OCI-M1 (cell line): ENCODE measurements around the gene UBE2E2.

ENCODE experiments used
- DNase-seq: peaks from one replicate; lab custom pipeline; 2025; lab: John Stamatoyannopoulos, UW

The UBE2E2 gene

DNA sequence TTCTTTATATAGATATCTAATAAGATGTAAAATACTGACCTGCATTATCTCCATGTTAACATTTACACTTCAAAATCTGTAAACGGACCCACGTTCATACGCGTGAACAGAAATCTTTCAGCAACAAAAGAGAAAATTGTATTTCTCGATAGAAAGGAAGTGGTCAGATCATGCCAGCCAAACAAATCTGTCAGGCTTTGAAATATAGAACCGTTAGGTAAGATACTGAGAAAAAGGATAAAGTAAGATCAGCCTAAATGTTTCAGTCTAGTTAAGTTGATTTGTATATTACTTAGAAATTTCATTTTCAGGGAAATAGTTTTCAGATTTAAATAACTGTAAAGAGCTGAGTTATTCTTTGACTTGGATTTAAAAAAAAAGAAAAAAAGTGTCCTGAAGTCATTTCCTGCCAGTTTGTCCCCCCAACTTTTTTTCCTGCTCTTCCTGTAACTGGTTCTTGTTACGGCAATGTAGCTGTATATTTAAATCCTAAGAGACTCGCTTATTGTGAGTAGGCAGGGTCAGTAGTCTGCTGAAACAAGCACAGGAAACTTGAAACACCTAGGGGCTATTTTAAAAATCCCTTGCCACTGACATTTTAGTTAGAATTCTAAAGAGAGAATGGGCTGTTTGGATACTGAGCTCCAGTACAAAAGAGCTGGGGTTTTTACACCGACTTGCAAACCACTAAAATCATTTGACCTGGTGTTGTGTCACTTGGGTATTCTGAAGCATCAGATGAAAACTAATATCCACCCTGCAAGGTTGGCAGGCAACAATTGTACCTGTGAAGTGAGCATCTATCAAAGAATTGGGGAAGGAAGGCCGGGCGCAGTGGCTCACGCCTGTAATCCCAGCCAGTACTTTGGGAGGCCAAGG lies 237.5 kb downstream of the UBE2E2 start:
- DNase-seq, result no peak

DNA sequence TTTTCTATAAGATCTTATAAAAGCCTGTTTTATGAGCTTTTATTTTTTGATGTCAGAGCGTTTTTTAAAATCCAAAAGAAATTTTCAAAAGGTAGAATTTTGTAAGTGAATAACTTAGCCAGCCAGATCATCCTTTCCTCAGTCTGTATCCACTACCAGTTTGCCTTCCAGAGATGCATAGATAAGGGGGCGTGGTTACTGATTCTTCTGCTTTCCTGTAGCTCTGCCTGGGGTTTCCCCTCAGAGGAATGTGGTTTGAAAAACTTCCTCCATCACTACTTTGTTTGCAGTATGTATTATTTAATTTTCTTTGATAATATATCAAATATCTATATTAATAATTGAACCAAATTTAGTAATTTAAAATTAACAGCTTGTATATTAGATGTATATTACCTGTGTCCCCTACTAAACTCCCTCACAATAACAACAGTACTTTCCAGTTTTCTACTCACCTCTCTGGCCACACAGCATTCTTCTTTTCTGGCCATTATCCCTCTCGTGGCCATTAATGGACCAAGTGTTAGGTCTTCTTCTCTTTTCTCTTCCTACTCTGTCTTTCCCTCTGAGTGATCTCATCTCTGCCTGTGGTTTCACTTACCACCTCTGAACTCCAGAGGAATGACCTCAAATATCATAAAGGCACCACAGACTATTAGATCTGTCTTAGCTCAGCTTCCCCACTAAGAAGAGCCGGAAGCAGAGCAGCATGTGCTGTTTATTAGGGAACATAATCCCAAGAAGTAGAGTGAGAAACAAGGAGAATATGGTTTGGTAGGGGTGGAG lies 239.7 kb downstream of the UBE2E2 start:
- DNase-seq, result peak; percentile 66

DNA sequence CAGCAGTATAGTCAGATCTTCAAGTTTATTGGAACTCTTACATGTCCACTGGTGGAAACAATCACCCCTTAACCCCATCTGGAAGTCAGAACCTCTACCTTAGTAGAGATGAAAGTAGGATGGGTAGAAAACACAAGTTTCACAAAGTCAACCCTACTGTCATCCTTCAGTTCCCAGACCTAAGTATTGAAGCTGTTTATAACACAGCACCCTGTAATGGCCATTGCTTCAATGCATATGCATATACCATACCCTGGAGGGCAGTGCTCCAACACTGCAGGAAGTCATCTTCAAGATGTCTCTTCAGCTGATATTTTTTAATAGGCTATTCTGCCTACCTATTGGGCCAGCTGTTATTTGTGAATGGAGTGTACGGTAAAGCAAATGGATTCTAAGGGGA lies 241.3 kb downstream of the UBE2E2 start:
- no peak for DNase-seq

DNA sequence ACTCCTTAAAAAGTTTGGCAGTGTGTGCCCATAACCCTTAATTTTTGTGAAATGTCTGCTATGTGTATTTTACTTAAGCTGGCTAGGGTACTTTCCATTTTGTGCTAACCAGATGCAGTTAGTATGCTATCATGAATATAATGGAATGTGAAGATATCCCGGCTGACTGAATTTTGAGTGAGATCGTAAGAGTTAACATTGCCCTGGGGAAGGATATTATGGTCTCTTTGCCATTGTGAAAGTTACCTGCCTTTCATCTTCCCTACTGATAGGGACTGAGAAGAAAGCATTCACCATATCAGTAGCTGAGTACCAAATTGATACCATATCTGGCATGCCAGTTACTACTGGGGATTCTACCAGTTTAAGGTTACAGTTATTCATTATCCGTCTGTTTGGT lies 243.2 kb downstream of the UBE2E2 start:
- DNase-seq, result no peak

DNA sequence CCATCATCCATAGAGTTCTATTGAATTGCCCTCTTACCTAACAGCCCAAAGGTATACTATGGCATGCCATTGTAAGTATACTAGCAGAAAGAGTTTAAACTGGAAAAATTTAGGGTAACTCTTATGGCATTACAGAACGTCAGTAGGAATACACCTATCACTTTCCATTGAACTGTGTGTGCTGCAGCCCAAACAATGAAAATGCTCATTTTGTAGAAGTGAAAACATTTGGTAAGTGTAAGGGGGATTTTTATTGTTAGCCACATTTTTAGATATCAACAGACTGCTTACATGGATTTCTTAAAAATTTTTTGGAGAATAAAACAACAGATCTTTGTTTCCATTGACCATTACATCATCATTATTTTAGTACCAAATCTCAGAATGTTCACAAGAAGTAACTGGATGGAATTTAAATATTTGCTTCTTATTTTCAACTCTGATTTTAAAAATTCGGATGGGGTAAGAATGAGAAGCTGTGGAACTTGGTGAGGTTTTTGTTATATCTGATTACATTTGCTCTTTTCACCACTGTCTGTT lies 245.9 kb downstream of the UBE2E2 start:
- no peak for DNase-seq

DNA sequence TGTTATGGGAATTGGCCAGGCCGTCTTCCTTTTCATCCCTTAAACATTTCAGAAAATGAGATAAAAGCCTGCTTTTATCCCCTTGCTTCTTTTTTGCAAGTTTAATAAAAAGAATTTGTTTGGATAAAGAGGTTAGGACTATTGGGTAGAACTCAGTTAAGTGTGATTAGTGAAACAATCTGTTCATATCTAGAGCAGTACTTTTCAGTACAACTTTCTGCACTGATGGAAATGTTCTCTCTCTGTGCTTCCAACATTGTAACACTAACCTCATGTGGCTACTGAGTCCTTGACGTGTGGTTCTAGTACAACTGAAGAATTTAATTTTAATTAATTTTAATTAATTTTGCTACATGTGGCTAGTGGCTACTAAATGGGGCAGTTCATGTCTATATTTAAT lies 246.9 kb downstream of the UBE2E2 start:
- no peak for DNase-seq

DNA sequence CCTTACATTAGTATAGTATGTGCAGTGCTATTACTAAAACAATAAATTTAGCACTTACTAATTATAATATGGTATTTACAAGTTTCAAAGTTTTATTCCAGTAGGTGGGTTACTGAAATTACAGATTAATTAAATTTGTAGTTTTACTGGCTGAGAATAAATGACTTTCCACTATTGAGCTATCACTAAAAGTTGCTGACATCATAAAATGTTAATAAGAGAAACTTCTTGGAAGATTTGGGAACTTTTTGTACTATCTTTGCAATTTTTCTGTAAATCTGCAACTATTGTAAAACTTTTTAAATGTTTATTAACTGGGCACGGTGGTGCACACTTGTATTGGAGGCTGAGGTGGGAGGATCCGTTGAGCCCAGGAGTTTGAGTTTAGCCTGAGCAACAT lies 247.7 kb downstream of the UBE2E2 start:
- DNase-seq, result no peak

DNA sequence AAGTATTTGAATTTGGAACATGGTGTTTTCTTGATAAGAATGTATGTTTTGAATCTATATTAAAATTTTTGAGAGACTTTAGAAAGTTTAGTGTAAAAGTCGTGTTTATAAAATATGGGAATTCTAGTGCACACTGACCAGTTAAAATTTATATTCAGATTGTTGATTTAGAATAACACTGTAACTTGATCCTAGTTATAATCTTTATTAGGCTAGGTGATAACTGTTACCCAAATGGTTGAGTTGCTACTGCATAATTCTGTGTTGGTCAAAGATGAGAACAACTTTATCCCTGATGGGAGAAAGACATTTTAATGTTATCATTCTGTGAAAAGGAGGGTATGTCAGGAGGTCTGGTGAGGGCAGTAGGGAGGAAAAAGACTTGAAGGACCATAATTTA lies 249.3 kb downstream of the UBE2E2 start:
- no peak for DNase-seq

DNA sequence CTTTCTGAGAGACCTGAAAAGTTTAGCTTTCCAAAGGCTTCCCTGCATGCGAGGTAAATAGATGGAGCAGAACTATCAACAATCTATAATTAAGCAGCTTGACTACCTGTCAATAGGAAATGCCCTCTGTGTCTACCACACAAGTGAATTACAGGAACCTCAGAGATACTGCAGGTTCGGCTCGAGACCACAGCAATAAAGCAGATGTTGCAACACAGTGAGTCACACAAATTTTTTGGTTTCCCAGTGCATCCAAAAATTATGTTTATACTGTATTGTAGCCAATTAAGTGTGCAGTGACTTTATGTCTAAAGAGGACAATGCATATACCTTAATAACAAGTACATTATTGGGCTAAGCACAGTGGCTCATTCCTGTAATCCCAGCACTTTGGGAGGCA lies 252.0 kb downstream of the UBE2E2 start:
- DNase-seq, result peak; percentile 1

DNA sequence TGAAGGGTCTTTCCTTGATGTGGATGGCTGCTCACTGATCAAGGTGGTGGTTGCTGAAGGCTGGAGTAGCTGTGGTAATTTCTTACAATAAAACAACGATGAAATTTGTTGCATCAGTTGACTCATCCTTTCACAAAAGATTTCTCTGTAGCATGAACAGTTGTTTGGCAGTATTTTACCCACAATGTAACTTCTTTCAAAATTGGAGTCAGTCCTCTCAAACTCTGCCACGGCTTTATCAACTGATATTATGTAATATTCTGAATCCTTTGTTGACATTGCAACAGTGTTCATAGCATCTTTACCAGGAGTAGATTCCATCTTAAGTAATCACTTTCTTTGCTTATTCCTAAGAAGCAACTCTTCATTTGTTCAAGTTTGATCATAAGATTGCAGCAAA lies 252.6 kb downstream of the UBE2E2 start:
- no peak for DNase-seq

DNA sequence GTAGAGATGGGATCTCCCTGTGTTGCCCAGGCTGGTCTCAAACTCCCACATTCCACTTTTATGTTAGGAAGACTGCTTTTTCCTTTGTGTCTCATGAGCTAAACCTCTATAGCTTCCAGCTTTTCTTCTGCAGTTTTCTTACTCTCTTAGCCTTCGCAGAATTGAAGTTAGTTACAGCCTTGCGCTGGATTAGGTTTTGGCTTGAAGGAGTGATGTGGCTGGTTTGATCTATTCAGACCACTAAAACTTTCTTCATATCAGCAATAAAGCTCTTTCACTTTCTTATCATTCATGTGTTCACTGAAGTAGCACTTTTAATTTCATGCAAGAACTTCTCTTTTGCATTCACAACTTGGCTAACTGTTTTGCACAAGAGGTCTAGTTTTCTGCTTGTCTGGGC lies 254.6 kb downstream of the UBE2E2 start:
- DNase-seq, result no peak

DNA sequence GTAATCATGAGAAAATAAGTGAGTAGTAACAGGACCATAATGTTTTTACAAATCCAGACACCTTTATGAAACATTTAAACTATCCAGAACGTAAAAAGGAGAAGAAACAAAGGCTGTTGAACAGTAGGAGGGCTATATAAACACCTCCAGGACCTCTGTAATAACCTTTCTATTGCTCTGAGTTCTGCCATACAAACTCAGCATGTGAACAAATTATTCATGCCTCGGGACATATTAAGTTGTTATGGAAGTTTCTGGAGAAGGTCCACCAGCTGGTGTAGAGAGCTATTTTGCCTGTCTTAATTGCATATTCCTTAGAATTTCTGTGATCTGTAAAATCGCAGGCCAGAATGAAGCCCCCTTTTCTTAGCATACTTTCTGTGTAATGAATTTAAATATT lies 256.3 kb downstream of the UBE2E2 start:
- no peak for DNase-seq

DNA sequence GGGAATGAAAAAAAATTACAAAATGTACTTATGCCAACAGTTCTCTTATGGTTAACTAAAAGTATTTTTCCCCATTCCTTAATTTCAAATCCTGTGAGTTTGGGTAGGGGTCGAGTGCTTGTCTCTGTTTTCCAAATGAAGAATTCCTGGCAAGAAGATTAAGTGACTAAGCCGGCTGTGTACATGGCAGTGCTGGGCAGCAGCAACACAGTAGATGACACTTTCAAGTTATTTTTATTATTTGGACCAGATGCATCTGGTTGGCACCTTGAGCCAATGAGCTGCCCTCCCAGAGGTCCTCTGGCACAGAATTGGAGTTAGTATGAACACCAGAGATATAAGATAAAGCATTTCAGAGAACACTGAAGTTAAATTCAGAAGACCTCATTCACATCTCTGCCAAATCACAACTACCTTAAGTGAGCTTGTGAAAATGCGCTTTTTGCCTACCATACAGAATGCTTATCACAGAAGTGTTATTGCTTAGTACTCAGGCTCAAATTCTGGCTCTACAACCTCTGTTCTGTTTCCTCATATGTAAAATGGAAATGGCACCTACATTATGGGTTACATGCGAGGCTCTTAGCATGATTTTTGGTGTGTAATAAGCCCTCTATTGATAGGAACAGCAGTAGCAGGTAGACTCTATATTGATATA lies 256.9 kb downstream of the UBE2E2 start:
- DNase-seq, result no peak

DNA sequence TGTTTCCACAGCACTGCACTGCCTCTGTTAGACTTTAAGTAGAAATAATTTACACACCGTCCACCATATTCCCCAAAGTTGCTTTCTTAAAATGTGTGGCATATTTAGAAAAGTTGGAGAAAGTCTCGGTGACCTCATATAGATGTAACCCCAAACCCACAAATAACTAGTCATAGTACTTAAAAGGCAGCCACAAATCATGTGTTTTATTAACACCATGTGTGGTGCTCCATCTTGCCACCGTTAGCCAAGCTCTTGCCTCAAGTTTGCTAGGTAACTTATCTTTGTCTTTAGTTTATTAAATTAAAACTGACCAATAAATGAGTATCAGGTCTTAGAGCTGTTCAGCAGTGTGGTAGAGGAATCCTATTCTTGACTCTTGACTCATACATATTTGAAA lies 257.9 kb downstream of the UBE2E2 start:
- DNase-seq, result no peak

DNA sequence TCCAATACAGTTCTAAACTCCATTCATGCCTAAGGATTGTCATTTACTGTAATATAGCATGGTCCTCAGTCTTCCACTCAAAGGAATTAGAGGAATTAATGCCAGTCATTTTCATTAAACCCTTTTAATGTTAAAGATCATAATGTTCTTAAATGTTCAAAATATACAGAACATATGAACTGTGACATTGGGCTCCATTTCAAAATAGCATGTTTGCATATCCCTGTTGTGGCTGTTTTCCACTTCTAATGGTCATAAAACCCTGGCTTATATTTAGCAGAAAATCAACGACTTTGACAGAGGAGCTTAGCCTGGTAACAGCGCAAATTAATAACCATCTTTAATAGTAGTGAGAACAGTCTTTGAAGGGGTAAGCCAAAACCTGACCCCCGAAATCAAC lies 260.7 kb downstream of the UBE2E2 start:
- DNase-seq, result no peak

DNA sequence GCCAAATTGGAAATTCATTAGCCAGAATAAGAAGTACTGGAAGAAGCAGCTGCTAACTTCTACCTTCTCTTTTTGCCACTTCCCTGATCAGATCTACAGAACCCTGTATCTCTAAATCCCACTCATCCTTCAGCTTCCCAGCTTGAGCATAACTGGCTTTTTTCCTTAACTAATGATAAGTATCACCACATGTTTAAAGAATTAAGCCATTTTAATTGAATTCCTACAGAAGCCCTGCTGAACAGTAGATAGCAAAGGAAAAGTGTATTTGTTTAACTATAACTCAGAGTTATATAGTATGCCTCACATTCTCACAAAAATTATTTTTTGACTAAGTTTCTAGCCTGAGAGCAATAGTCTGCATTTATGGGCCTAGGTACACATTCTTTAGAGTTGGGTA lies 262.4 kb downstream of the UBE2E2 start:
- DNase-seq, result no peak

DNA sequence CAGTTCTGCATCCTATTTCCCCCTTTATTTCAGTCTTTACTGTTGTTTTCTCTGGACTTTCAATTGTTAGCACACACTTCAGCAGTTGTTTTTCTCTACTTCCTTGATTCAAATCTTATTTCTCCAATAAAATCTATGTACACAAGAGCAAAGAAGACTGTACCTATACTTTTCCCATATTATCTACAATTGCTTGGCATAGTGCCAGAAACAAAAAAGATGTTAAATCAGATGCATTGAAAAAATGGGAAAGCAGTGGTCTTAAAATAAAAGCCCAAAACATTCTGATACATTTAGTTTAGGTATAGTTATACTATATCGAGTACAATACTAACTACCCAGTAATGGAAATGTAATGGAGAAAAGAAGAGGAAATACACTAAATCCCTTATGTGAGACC lies 265.1 kb downstream of the UBE2E2 start:
- no peak for DNase-seq

DNA sequence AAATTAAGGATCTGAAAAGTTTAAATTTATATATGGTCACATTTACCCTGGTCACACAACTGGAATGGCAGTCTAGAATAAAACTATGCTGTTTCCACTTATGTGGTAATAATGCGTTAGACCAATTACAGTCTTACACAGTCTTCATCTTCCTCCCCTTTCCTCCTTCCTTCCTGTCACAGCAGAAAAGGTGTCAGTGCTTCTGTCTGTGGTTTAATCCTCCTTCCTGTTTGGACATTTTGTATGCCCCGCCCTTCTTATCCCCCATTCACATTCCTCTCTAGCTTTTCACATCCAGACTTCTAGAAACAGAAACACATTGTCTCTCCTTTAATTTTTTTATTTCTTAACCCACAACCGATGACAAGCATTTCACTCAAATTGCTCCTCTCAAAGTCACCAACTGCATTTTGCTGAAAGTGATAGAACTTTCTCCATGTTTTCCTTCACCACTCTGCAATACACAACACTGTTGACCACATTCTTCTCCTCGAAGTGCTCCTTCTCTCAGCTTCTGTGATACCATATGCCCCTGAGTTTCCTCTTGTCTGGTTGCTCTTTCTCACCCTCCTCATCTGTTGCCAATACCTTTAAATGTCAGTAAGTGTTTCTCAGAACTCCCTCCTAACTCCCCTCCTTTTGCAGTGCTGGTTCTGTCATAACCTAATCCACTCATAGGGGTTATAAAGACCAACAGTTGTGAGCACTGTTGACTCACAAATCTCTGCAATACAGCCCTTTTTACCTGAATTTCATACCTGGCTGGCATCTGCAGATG lies 271.6 kb downstream of the UBE2E2 start:
- no peak for DNase-seq

DNA sequence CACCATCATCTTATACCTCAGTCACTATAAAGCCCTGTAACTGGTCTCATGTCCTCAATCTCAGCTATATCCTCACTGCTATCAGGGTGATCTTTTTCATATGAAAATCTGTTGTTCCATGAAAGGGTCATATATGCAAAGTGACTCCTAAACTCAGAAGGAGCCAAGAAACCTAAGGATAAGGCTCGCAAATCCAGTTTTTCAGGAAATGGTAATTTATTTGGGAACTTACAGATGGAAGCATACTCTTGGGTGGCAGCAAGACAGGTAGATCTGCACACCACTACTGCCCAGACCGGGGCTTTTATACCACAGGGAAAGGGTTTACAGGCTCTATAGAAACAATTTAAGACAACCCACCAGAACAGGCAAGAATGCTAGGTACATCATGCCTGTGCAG lies 272.3 kb downstream of the UBE2E2 start:
- no peak for DNase-seq

DNA sequence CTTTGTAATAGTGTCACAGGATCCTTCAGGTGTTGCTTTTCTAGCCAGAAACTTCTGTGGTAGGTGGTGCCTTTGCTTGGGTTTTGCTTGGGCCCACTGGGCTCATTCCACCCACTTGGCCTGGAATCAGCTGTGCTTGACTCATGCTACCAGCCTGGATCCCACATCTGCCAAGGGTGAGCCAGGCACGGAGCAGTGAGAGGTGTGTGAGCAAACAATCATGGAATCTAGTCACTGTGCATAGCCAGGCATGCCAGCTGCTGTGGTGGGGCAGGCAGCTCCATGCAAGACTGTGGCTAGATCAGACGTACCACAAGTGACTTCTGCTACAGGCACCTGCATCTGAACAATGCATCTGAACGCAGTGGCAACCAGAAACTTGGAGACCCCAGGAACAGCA lies 275.9 kb downstream of the UBE2E2 start:
- no peak for DNase-seq

DNA sequence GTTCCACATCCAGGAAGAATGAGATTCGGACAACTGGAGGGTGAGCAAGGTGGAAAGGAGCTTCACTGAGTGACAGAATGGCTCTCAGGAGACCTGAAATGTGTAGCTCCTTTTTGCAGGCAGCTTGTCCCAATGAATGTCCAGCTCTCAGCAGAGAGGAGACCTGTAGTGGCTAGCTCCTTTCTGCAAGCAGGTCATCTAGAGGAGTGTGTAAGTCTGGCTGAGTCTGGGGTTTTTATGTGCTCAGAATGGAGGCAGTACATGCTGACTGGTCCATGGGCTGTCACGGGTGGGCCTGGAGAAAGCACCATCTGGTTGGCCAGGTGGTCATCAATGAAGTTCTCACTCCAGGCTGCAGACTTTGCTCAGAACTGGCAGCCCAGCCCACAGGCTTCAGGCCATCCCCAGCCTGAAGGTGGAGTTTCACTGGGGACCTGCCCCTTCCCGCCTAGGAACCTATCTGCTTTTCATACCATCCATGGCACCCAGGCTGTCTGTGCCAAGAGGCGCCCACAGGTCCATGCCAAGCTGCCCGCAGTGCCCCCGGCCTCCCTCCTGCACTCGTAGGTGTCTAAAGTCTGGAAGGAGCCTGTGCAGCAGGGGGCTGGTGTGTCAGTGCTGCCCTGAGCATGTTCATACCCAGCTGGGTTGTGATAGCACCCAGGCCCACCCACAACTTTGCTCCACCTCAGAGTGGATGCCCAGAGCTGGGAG lies 276.6 kb downstream of the UBE2E2 start:
- no peak for DNase-seq
